SK-N-SH treated with all-trans-retinoic acid at 6 μM for 48 hours (cell line): ENCODE results near the gene TRRAP.

ENCODE experiments used
- ATAC-seq: fragments of 200-7000 bp; cut with Tn5 transposase; 3 replicates; pipeline ENCODE4 v1.9.1; 2020; ENCODE audit warnings: mild to moderate bottlenecking, moderate library complexity
- ARNTL ChIP-seq: fragments of 450-650 bp; formaldehyde crosslinking; IDR thresholded peaks from 2 replicates; pipeline ENCODE4 v1.5.0; 2020; ENCODE audit warnings: low read depth, mild to moderate bottlenecking, moderate library complexity, borderline replicate concordance
- BACH2 ChIP-seq: fragments of 250-450 bp; sonication (Bioruptor Pico); IDR thresholded peaks from 2 replicates; pipeline ENCODE4 v1.9.0; 2021; ENCODE audit warnings: mild to moderate bottlenecking, borderline replicate concordance
- CREB5 ChIP-seq: fragments of 250-450 bp; sonication (Bioruptor Pico); IDR thresholded peaks from 2 replicates; pipeline ENCODE4 v1.5.1; 2020; ENCODE audit warnings: low read depth, mild to moderate bottlenecking, moderate library complexity
- CSDC2 ChIP-seq: fragments of 250-450 bp; sonication (Bioruptor Pico); IDR thresholded peaks from 2 replicates; pipeline ENCODE4 v1.5.0; 2020; ENCODE audit warnings: mild to moderate bottlenecking, moderate library complexity
- ESRRG ChIP-seq: fragments of 250-450 bp; sonication (Bioruptor Pico); IDR thresholded peaks from 2 replicates; pipeline ENCODE4 v1.6.1; 2021; ENCODE audit warnings: mild to moderate bottlenecking
- GLIS3 ChIP-seq: fragments of 250-450 bp; sonication (Bioruptor Pico); IDR thresholded peaks from 2 replicates; pipeline ENCODE4 v1.5.0; 2020; ENCODE audit warnings: mild to moderate bottlenecking, moderate library complexity
- ISL1 ChIP-seq: fragments of 250-450 bp; sonication (Bioruptor Pico); IDR thresholded peaks from 2 replicates; pipeline ENCODE4 v2.1.2; 2022; ENCODE audit warnings: mild to moderate bottlenecking, moderate library complexity
- OSR1 ChIP-seq: fragments of 250-450 bp; sonication (Bioruptor Pico); IDR thresholded peaks from 2 replicates; pipeline ENCODE4 v1.8.0; 2022; ENCODE audit warnings: moderate library complexity, mild to moderate bottlenecking, inconsistent platforms
- PATZ1 ChIP-seq: fragments of 250-450 bp; sonication (Bioruptor Pico); IDR thresholded peaks from 2 replicates; pipeline ENCODE4 v1.8.0; 2020; ENCODE audit warnings: mild to moderate bottlenecking, moderate library complexity, borderline replicate concordance
- POU6F1 ChIP-seq: fragments of 250-450 bp; sonication (Bioruptor Pico); IDR thresholded peaks from 2 replicates; pipeline ENCODE4 v1.8.0; 2021; ENCODE audit warnings: low read depth, mild to moderate bottlenecking, moderate library complexity, borderline replicate concordance
- PPARA ChIP-seq: fragments of 250-450 bp; sonication (Bioruptor Pico); IDR thresholded peaks from 2 replicates; pipeline ENCODE4 v1.5.0; 2020; ENCODE audit warnings: mild to moderate bottlenecking, borderline replicate concordance
- RARB ChIP-seq: fragments of 250-450 bp; sonication (Bioruptor Pico); IDR thresholded peaks from 2 replicates; pipeline ENCODE4 v1.8.0; 2021; ENCODE audit warnings: mild to moderate bottlenecking, moderate library complexity
- SNAI2 ChIP-seq: fragments of 250-450 bp; sonication (Bioruptor Pico); IDR thresholded peaks from 2 replicates; pipeline ENCODE4 v1.5.0; 2020; ENCODE audit warnings: mild to moderate bottlenecking, moderate library complexity
- TCF4 ChIP-seq: fragments of 250-450 bp; sonication (Bioruptor Pico); IDR thresholded peaks from 2 replicates; pipeline ENCODE4 v1.8.0; 2021; ENCODE audit warnings: mild to moderate bottlenecking, moderate library complexity, borderline replicate concordance
- TOX ChIP-seq: fragments of 250-450 bp; sonication (Bioruptor Pico); IDR thresholded peaks from 2 replicates; pipeline ENCODE4 v1.8.0; 2021; ENCODE audit warnings: mild to moderate bottlenecking, moderate library complexity, borderline replicate concordance
- ZC3H10 ChIP-seq: fragments of 250-450 bp; sonication (Bioruptor Pico); IDR thresholded peaks from 2 replicates; pipeline ENCODE4 v1.5.1; 2021; ENCODE audit warnings: mild to moderate bottlenecking, moderate library complexity
- ZFP3 ChIP-seq: fragments of 250-450 bp; sonication (Bioruptor Pico); IDR thresholded peaks from 2 replicates; pipeline ENCODE4 v1.5.0; 2020; ENCODE audit warnings: mild to moderate bottlenecking, moderate library complexity
- ZNF565 ChIP-seq: fragments of 450-650 bp; formaldehyde crosslinking; conservative IDR thresholded peaks from 2 replicates; pipeline ENCODE4 v1.5.0; 2020; ENCODE audit warnings: low read depth, mild to moderate bottlenecking, moderate library complexity
- ZNF70 ChIP-seq: fragments of 450-650 bp; formaldehyde crosslinking; IDR thresholded peaks from 2 replicates; pipeline ENCODE4 v1.5.0; 2020; ENCODE audit warnings: mild to moderate bottlenecking, moderate library complexity
- ZNF8 ChIP-seq: fragments of 450-650 bp; formaldehyde crosslinking; IDR thresholded peaks from 2 replicates; pipeline ENCODE4 v1.5.0; 2020; ENCODE audit warnings: mild to moderate bottlenecking, moderate library complexity
- TF ChIP-seq, protein P1 (sequence below): fragments of 250-450 bp; sonication (Bioruptor Pico); IDR thresholded peaks from 2 replicates; pipeline ENCODE4 v1.5.0; 2020; ENCODE audit warnings: mild to moderate bottlenecking, moderate library complexity
- TF ChIP-seq, protein P2 (sequence below): fragments of 250-450 bp; sonication (Bioruptor Pico); IDR thresholded peaks from 2 replicates; pipeline ENCODE4 v1.5.1; 2021; ENCODE audit warnings: mild to moderate bottlenecking, moderate library complexity

TRRAP gene

GRCh38 chr7:98881561-98882315 lies 3.4 kb downstream of the TRRAP start:
- no peak for TF ChIP-seq CREB5 (CRISPR knock-in tag)
- no peak for TF ChIP-seq PATZ1 (CRISPR knock-in tag)
- TF ChIP-seq ZNF70 (CRISPR knock-in tag), result no peak
- TF ChIP-seq GLIS3 (CRISPR knock-in tag), result no peak
- TF ChIP-seq, protein P1, sequence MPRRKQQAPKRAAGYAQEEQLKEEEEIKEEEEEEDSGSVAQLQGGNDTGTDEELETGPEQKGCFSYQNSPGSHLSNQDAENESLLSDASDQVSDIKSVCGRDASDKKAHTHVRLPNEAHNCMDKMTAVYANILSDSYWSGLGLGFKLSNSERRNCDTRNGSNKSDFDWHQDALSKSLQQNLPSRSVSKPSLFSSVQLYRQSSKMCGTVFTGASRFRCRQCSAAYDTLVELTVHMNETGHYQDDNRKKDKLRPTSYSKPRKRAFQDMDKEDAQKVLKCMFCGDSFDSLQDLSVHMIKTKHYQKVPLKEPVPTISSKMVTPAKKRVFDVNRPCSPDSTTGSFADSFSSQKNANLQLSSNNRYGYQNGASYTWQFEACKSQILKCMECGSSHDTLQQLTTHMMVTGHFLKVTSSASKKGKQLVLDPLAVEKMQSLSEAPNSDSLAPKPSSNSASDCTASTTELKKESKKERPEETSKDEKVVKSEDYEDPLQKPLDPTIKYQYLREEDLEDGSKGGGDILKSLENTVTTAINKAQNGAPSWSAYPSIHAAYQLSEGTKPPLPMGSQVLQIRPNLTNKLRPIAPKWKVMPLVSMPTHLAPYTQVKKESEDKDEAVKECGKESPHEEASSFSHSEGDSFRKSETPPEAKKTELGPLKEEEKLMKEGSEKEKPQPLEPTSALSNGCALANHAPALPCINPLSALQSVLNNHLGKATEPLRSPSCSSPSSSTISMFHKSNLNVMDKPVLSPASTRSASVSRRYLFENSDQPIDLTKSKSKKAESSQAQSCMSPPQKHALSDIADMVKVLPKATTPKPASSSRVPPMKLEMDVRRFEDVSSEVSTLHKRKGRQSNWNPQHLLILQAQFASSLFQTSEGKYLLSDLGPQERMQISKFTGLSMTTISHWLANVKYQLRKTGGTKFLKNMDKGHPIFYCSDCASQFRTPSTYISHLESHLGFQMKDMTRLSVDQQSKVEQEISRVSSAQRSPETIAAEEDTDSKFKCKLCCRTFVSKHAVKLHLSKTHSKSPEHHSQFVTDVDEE (CRISPR knock-in tag), result no peak
- TF ChIP-seq, protein P2, sequence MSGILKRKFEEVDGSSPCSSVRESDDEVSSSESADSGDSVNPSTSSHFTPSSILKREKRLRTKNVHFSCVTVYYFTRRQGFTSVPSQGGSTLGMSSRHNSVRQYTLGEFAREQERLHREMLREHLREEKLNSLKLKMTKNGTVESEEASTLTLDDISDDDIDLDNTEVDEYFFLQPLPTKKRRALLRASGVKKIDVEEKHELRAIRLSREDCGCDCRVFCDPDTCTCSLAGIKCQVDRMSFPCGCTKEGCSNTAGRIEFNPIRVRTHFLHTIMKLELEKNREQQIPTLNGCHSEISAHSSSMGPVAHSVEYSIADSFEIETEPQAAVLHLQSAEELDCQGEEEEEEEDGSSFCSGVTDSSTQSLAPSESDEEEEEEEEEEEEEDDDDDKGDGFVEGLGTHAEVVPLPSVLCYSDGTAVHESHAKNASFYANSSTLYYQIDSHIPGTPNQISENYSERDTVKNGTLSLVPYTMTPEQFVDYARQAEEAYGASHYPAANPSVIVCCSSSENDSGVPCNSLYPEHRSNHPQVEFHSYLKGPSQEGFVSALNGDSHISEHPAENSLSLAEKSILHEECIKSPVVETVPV (CRISPR knock-in tag), result no peak
- no peak for TF ChIP-seq ARNTL
- no peak for TF ChIP-seq PPARA (CRISPR knock-in tag)
- no peak for TF ChIP-seq TOX (CRISPR knock-in tag)
- TF ChIP-seq, all 23 proteins: peak for 0

GRCh38 chr7:98884416-98884815 lies 6.1 kb downstream of the TRRAP start:
- ATAC-seq, result no peak
- TF ChIP-seq CSDC2 (CRISPR knock-in tag) (no peak), OSR1 (CRISPR knock-in tag) (no peak), TOX (CRISPR knock-in tag) (no peak), TCF4 (CRISPR knock-in tag) (no peak), GLIS3 (CRISPR knock-in tag) (no peak)

More at GRCh38 chr7:98881561-98882315, 3.4 kb downstream of the TRRAP start:
- ATAC-seq, result no peak

DNA sequence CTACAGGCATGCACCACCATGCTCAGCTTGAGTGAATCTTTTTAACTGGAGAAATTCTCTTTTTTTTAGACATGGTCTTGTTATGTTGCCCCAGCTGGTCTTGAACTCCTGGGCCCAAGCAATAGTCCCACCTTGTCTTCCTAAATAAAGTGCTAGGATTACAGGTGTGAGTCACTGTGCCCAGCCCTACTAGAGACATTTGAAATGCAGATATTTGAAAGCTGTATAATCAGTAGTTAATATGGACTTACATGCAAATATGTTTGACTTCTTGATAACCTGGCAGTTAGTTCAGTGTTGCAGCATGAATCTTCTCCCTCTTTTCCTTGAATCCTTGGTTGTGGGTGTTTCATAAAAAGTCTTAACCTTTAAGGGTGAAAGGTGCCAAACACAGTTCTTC lies 8.7 kb downstream of the TRRAP start:
- no peak for TF ChIP-seq SNAI2
- TF ChIP-seq ZNF8, result no peak
- TF ChIP-seq GLIS3 (CRISPR knock-in tag), result no peak
- no peak for TF ChIP-seq ZNF565 (CRISPR knock-in tag)
- TF ChIP-seq RARB (CRISPR knock-in tag), result no peak
- TF ChIP-seq ZNF70 (CRISPR knock-in tag), result no peak
- no peak for TF ChIP-seq BACH2
- TF ChIP-seq PATZ1 (CRISPR knock-in tag), result no peak
- no peak for TF ChIP-seq TCF4 (CRISPR knock-in tag)
- TF ChIP-seq, protein P2 (CRISPR knock-in tag), result no peak
- TF ChIP-seq ISL1 (CRISPR knock-in tag), result no peak
- no peak for TF ChIP-seq POU6F1 (CRISPR knock-in tag)
- no peak for TF ChIP-seq ARNTL
- no peak for TF ChIP-seq CREB5 (CRISPR knock-in tag)
- no peak for TF ChIP-seq ZFP3 (CRISPR knock-in tag)
- TF ChIP-seq ZC3H10 (CRISPR knock-in tag), result no peak
- TF ChIP-seq OSR1 (CRISPR knock-in tag), result no peak
- no peak for TF ChIP-seq PPARA (CRISPR knock-in tag)
- TF ChIP-seq TOX (CRISPR knock-in tag), result no peak
- TF ChIP-seq ESRRG, result no peak
- TF ChIP-seq, all 23 proteins: peak for 0
- no peak for ATAC-seq
